Measurements from ENCODE around the gene PRSS27.
"Not testable (repeated sequence)": the region's sequence is repeated elsewhere in the genome, so short reads cannot be mapped to it uniquely, and the experiment has no call there.

PRSS27 gene

DNA sequence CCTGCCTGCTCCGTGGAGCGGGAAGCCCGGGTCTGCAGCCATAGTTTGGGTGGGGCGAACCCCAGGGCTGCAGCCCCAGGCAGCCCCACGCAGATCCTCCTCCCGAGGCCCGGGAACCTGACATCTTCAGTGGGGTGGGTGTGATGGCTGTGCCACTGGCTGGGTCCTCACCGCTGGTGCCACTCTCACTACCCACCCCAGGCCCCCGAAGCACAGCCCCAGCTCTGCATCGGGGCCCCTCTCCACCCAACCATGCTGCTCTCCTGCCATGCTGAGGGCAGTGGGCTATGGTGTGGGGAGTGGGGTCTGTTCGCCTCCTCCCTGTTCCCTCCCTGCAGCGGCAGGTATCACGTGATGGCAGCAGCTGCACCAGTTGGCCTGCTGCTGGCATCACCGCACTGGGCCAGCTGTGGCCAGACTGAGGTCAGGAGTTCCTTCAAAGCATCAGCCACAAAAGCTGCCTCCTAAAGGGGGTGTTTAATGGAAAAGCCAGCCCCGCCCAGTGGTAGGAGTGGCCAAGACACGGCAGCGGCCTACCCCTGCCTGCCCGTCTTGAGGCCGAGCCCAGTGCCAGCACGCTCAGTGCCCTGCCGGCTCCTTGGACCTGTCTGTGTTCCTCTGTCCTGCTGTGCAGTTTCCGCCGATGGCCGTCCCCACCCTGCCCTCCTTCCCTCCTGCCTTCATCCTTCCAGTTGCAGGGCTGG lies 26.9 kb downstream of the PRSS27 start:
- TF ChIP-seq CTCF (IDR thresholded peaks at IDR 0.05; ENCODE audit: insufficient read depth, low read length, missing control alignments): no peak
- no peak for DNase-seq (ENCODE audit: low read depth, low spot score)
- H3K4me3 ChIP-seq (ENCODE audit: low read depth, low read length): no peak overlapping the region
- ChIA-PET POLR2A (no interaction called here), CTCF (no interaction called here)

DNA sequence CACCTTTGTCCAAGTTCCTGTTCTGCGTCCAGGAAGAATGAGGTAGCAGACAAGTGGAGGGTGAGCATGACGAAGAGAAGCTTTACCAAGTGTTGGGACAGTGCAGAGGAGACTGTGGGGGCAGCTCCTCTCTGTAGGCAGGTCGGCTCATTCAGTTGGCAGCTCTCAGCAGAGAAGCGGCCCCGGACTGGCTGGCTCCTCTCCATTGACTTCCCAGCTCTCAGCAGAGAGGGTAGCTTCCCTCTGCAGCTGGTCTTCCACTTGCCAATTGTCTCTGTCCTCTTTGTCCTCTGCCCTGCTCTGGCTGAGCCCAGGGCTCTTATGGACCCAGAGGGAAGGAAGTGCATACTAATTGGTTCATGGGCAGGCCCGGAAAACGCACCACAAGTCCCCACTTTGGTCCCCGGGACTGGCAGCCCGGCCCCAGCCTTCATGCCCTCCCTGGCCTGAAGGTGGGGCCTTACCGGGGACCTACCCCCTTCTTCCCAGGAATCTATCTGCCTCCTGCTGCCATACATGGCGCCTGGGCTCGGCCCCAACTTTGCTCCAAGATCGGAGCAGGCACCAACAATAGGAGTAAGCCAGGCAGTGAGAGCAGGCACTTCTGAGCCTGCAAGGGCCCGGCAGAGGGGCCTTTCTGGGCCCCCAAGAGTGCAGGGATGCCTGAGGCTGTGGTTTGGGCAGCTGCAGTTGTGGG lies 27.6 kb downstream of the PRSS27 start:
- no peak for TF ChIP-seq CTCF (IDR thresholded peaks at IDR 0.05; ENCODE audit: insufficient read depth, low read length, missing control alignments)

GRCh38 chr16:2691491-2692248 lies 28.4 kb downstream of the PRSS27 start:
- no peak for TF ChIP-seq CTCF (IDR thresholded peaks at IDR 0.05; ENCODE audit: insufficient read depth, low read length, missing control alignments)
- DNase-seq (ENCODE audit: low read depth, low spot score): no peak
- ChIA-PET CTCF (interaction anchor here (0.8 kb wide), 1 partner anchor 236 kb away, joined by 4 read pairs; no protein-coding TSS in a partner anchor), POLR2A (interaction anchor here (1.6 kb wide), 1 partner anchor 9 kb away, joined by 6 read pairs; the partner anchor contains the start of gene KCTD5)
- no peak overlapping the region for H3K4me3 ChIP-seq (ENCODE audit: low read depth, low read length)

More for the DNA sequence above, 27.6 kb downstream of the PRSS27 start:
- ChIA-PET POLR2A (interaction anchor here (1.6 kb wide), 1 partner anchor 10 kb away, joined by 6 read pairs; the partner anchor contains the start of gene KCTD5), CTCF (interaction anchor here (0.8 kb wide), 1 partner anchor 235 kb away, joined by 4 read pairs; no protein-coding TSS in a partner anchor)
- H3K4me3 ChIP-seq (ENCODE audit: low read depth, low read length): no peak overlapping the region
- no peak for DNase-seq (ENCODE audit: low read depth, low spot score)

DNA sequence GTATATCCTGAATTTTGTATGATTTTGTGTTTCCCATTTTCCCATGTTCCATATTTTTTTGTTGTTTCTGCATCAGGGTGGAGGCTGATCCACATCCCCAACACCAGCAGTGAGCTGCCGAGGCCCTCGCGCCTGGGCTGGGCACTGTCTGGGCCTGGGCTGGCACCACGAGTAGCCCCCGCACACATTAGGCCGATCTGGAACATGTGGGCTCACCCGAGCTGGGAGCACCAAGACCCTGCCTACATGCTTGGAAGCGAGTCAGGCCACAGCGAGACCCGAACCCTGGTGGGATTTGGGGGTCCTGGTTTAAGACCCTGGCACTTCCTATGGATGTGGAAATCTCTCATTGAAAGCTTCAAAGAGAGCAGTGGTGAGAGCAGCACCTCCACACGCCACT lies 29.2 kb downstream of the PRSS27 start:
- DNase-seq (ENCODE audit: low read depth, low spot score): no peak
- CTCF ChIA-PET: no interaction called here
- no peak for TF ChIP-seq CTCF (IDR thresholded peaks at IDR 0.05; ENCODE audit: insufficient read depth, low read length, missing control alignments)
- no peak overlapping the region for H3K4me3 ChIP-seq (ENCODE audit: low read depth, low read length)
- POLR2A ChIA-PET: no interaction called here

DNA sequence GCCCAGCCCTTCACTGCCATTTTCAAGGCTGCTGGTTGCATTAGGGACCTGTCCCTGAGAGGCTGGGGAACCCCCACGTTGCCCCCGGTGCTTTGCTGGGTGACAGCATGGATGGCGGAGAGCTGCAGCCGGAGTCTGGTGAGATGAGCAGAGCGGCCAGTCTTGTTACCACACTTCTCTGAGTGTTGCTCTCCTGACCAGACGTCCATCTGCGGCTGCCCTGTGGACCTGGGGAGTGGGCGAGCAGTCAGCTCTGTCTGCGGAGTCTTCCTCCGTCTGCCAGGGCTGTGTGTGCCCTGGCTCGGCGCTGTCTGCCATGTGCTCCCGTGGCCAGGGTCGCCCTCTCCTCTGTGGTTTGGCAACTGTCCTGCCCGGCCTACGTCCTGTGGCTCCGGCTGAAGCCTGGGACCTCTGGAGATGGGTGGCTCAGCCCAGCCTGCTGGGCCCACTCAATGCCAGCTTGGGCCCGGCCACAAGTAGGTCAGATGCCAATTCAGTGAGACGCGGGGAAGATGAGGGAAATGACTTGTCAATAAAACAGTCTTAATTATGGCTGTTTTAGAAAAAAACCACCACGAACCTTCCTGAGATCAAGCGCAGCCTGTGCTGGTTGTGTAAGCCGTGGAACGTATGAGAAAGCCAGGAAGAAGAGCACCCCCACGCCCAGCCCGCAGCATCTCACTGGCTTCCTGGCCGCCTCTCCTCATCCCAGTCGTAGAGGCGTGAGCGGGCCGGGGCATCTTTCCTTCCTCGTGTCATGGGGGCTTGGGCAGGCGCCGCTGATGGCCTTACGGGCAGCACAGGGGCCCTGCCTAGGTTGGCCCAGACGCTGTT lies 29.8 kb downstream of the PRSS27 start:
- no peak for TF ChIP-seq CTCF (IDR thresholded peaks at IDR 0.05; ENCODE audit: insufficient read depth, low read length, missing control alignments)
- ChIA-PET POLR2A (no interaction called here), CTCF (no interaction called here)
- no peak overlapping the region for H3K4me3 ChIP-seq (ENCODE audit: low read depth, low read length)
- no peak for DNase-seq (ENCODE audit: low read depth, low spot score)

GRCh38 chr16:2689422-2689821 lies 30.6 kb downstream of the PRSS27 start:
- H3K4me3 ChIP-seq (ENCODE audit: low read depth, low read length); DNase-seq (ENCODE audit: low read depth, low spot score); CTCF ChIA-PET; POLR2A ChIA-PET: not testable (repeated sequence)

Data from AG04449 (cell line).